ENCODE data around the gene MIOS.

Gene MIOS

GRCh38 chr7:7640221-7641128 is 73.8 kb downstream of the MIOS start, which contains the start of gene UMAD1:
UMAD1 (plus strand) TSS chr7:7640752; CDS start chr7:7673372, 32,620 bp downstream.
- Histone ChIP-seq H3K36me3 (ENCODE audit: control insufficient read depth in 2 of 2, insufficient read depth in 1 of 2, low read length in 2 of 2) (peaks cover 8 to 19% of the 10 kb centered on the region in 2 experiments), H3K4me1 (ENCODE audit: control insufficient read depth, insufficient read depth, low read length) (0 out of 2 replicates have a peak, but pooled peaks cover 3% of the 10 kb centered on the region), H3K27ac (ENCODE audit: extremely low read depth, low read depth, low read length) (peak within 1 kb of the TSS; percentile 82), H3K4me3 (ENCODE audit: low read depth, low read length) (peak within 1 kb of the TSS; percentile 98), H3K9me3 (ENCODE audit: control insufficient read depth, insufficient read depth, low read depth, low read length) (no peaks in the 10 kb centered on the region)
- ChIA-PET POLR2A (interaction anchor here (0.6 to 1.8 kb wide), 13 partner anchors 11 to 1066 kb away, joined by 3 to 7 read pairs (median 3); no protein-coding TSS in a partner anchor), CTCF (interaction anchor here (1.0 kb wide), 1 partner anchor 655 kb away, joined by 3 read pairs; no protein-coding TSS in a partner anchor)
- TF ChIP-seq OSR2 (tag by site-specific recombination; IDR thresholded peaks at IDR 0.05) (peak; percentile 13; the same call in 1 of the 2 replicates), ZNF530 (tag by site-specific recombination; IDR thresholded peaks at IDR 0.05; ENCODE audit: low read depth) (no peak), ZNF555 (tag by site-specific recombination; conservative IDR thresholded peaks at IDR 0.05) (no peak), ZNF639 (tag by site-specific recombination; IDR thresholded peaks at IDR 0.05) (peak; percentile 32; the same call in 1 of the 2 replicates), SCRT2 (tag by site-specific recombination; IDR thresholded peaks at IDR 0.05) (peak; percentile 89), ZNF146 (tag by site-specific recombination; IDR thresholded peaks at IDR 0.05) (0 out of 2 replicates have a peak, but pooled peaks have one; percentile 24), ZNF580 (tag by site-specific recombination; IDR thresholded peaks at IDR 0.05) (peak; percentile 94), ZNF837 (tag by site-specific recombination; IDR thresholded peaks at IDR 0.05) (no peak), KLF9 (tag by site-specific recombination; IDR thresholded peaks at IDR 0.05; ENCODE audit: low read depth) (peak; percentile 59), SP7 (tag by site-specific recombination; IDR thresholded peaks at IDR 0.05) (peak; percentile 52), ZNF10 (tag by site-specific recombination; IDR thresholded peaks at IDR 0.05) (no peak), REPIN1 (tag by site-specific recombination; IDR thresholded peaks at IDR 0.05; ENCODE audit: low read depth) (no peak), ZNF214 (tag by site-specific recombination; IDR thresholded peaks at IDR 0.05; ENCODE audit: borderline replicate concordance) (no peak), ZNF747 (tag by site-specific recombination; IDR thresholded peaks at IDR 0.05) (no peak)
- TF ChIP-seq, protein P1, sequence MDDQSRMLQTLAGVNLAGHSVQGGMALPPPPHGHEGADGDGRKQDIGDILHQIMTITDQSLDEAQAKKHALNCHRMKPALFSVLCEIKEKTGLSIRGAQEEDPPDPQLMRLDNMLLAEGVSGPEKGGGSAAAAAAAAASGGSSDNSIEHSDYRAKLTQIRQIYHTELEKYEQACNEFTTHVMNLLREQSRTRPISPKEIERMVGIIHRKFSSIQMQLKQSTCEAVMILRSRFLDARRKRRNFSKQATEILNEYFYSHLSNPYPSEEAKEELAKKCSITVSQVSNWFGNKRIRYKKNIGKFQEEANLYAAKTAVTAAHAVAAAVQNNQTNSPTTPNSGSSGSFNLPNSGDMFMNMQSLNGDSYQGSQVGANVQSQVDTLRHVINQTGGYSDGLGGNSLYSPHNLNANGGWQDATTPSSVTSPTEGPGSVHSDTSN (CRISPR knock-in tag; IDR thresholded peaks at IDR 0.05) = 0 out of 2 replicates have a peak, but pooled peaks have one; percentile 49
- TF ChIP-seq, protein P2, sequence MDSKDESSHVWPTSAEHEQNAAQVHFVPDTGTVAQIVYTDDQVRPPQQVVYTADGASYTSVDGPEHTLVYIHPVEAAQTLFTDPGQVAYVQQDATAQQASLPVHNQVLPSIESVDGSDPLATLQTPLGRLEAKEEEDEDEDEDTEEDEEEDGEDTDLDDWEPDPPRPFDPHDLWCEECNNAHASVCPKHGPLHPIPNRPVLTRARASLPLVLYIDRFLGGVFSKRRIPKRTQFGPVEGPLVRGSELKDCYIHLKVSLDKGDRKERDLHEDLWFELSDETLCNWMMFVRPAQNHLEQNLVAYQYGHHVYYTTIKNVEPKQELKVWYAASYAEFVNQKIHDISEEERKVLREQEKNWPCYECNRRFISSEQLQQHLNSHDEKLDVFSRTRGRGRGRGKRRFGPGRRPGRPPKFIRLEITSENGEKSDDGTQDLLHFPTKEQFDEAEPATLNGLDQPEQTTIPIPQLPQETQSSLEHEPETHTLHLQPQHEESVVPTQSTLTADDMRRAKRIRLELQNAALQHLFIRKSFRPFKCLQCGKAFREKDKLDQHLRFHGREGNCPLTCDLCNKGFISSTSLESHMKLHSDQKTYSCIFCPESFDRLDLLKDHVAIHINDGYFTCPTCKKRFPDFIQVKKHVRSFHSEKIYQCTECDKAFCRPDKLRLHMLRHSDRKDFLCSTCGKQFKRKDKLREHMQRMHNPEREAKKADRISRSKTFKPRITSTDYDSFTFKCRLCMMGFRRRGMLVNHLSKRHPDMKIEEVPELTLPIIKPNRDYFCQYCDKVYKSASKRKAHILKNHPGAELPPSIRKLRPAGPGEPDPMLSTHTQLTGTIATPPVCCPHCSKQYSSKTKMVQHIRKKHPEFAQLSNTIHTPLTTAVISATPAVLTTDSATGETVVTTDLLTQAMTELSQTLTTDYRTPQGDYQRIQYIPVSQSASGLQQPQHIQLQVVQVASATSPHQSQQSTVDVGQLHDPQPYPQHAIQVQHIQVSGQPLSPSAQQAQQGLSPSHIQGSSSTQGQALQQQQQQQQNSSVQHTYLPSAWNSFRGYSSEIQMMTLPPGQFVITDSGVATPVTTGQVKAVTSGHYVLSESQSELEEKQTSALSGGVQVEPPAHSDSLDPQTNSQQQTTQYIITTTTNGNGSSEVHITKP (tag by site-specific recombination; IDR thresholded peaks at IDR 0.05) = peak; percentile 88
- TF ChIP-seq, protein P3, sequence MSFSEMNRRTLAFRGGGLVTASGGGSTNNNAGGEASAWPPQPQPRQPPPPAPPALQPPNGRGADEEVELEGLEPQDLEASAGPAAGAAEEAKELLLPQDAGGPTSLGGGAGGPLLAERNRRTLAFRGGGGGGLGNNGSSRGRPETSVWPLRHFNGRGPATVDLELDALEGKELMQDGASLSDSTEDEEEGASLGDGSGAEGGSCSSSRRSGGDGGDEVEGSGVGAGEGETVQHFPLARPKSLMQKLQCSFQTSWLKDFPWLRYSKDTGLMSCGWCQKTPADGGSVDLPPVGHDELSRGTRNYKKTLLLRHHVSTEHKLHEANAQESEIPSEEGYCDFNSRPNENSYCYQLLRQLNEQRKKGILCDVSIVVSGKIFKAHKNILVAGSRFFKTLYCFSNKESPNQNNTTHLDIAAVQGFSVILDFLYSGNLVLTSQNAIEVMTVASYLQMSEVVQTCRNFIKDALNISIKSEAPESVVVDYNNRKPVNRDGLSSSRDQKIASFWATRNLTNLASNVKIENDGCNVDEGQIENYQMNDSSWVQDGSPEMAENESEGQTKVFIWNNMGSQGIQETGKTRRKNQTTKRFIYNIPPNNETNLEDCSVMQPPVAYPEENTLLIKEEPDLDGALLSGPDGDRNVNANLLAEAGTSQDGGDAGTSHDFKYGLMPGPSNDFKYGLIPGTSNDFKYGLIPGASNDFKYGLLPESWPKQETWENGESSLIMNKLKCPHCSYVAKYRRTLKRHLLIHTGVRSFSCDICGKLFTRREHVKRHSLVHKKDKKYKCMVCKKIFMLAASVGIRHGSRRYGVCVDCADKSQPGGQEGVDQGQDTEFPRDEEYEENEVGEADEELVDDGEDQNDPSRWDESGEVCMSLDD (tag by site-specific recombination; IDR thresholded peaks at IDR 0.05) = peak; percentile 77; the same call in 1 of the 2 replicates
- TF ChIP-seq, protein P4, sequence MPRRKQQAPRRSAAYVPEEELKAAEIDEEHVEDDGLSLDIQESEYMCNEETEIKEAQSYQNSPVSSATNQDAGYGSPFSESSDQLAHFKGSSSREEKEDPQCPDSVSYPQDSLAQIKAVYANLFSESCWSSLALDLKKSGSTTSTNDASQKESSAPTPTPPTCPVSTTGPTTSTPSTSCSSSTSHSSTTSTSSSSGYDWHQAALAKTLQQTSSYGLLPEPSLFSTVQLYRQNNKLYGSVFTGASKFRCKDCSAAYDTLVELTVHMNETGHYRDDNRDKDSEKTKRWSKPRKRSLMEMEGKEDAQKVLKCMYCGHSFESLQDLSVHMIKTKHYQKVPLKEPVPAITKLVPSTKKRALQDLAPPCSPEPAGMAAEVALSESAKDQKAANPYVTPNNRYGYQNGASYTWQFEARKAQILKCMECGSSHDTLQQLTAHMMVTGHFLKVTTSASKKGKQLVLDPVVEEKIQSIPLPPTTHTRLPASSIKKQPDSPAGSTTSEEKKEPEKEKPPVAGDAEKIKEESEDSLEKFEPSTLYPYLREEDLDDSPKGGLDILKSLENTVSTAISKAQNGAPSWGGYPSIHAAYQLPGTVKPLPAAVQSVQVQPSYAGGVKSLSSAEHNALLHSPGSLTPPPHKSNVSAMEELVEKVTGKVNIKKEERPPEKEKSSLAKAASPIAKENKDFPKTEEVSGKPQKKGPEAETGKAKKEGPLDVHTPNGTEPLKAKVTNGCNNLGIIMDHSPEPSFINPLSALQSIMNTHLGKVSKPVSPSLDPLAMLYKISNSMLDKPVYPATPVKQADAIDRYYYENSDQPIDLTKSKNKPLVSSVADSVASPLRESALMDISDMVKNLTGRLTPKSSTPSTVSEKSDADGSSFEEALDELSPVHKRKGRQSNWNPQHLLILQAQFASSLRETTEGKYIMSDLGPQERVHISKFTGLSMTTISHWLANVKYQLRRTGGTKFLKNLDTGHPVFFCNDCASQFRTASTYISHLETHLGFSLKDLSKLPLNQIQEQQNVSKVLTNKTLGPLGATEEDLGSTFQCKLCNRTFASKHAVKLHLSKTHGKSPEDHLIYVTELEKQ (tag by site-specific recombination; IDR thresholded peaks at IDR 0.05; ENCODE audit: borderline replicate concordance) = no peak
- TF ChIP-seq, protein P5, sequence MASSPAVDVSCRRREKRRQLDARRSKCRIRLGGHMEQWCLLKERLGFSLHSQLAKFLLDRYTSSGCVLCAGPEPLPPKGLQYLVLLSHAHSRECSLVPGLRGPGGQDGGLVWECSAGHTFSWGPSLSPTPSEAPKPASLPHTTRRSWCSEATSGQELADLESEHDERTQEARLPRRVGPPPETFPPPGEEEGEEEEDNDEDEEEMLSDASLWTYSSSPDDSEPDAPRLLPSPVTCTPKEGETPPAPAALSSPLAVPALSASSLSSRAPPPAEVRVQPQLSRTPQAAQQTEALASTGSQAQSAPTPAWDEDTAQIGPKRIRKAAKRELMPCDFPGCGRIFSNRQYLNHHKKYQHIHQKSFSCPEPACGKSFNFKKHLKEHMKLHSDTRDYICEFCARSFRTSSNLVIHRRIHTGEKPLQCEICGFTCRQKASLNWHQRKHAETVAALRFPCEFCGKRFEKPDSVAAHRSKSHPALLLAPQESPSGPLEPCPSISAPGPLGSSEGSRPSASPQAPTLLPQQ (tag by site-specific recombination; IDR thresholded peaks at IDR 0.05) = peak; percentile 25; the same call in 1 of the 2 replicates
